ENCODE measurements around the gene LAMA1.

LAMA1 gene

GRCh38 chr18:7105943-7106342 is 11.7 kb downstream of the LAMA1 start:
- no peak overlapping the region for H3K4me3 ChIP-seq (ENCODE audit: low read depth, low read length)
- no peak for TF ChIP-seq CTCF (IDR thresholded peaks at IDR 0.05; ENCODE audit: control insufficient read depth, extremely low read depth, insufficient read depth)
- no peak for DNase-seq (ENCODE audit: low read depth)

DNA sequence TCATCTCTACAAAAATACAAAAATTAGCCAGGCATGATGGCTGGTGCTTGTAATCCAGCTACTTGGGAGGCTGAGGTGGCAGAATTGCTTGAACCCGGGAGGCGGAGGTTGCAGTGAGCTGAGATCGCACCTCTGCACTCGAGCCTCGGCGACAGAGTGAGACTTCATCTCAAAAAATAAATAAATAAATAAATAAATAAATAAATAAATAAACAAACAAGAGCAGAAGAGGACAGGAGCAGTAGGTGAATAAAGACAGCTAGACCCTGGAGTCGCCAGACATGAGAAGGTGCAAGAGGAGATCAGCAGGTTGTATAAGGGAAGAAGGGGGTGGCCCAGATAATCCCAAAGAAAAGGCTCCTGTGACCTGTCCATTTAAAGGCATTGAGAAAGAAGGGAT is 12.3 kb downstream of the LAMA1 start:
- no peak for TF ChIP-seq CTCF (IDR thresholded peaks at IDR 0.05; ENCODE audit: control insufficient read depth, extremely low read depth, insufficient read depth)

GRCh38 chr18:7104649-7105048 is 12.9 kb downstream of the LAMA1 start:
- TF ChIP-seq CTCF (IDR thresholded peaks at IDR 0.05; ENCODE audit: control insufficient read depth, extremely low read depth, insufficient read depth) = no peak
- peak; percentile 93 for DNase-seq (ENCODE audit: low read depth)

More for the DNA sequence above, 12.3 kb downstream of the LAMA1 start:
- H3K4me3 ChIP-seq (ENCODE audit: low read depth, low read length) = no peak overlapping the region
- no peak for DNase-seq (ENCODE audit: low read depth)

GRCh38 chr18:7102131-7102530 is 15.5 kb downstream of the LAMA1 start:
- TF ChIP-seq CTCF (IDR thresholded peaks at IDR 0.05; ENCODE audit: control insufficient read depth, extremely low read depth, insufficient read depth) = no peak
- no peak overlapping the region for H3K4me3 ChIP-seq (ENCODE audit: low read depth, low read length)
- no peak for DNase-seq (ENCODE audit: low read depth)

More at GRCh38 chr18:7104649-7105048, 12.9 kb downstream of the LAMA1 start:
- H3K4me3 ChIP-seq (ENCODE audit: low read depth, low read length) = no peak overlapping the region

GRCh38 chr18:7096838-7097237 is 20.8 kb downstream of the LAMA1 start:
- TF ChIP-seq CTCF (IDR thresholded peaks at IDR 0.05; ENCODE audit: control insufficient read depth, extremely low read depth, insufficient read depth) = no peak
- no peak for DNase-seq (ENCODE audit: low read depth)
- no peak overlapping the region for H3K4me3 ChIP-seq (ENCODE audit: low read depth, low read length)

DNA sequence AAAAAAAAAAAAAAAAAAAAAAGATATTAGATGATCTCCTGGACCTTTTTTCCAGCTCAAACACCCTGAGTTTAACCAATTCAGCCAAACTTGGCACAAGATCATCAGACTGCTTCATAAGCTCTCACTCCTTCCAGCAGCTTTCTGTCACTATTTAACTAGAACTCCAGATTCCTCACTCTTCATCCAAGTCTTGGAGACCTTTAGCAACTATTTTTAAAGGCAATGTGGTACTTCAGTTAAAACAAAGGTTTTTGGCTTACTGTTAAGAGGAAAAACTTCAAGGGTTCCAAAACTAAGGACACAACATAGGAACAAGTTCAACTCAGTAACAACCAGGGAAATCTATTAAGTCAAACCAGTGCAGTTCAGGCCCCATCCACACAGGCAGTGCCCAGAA is 23.2 kb downstream of the LAMA1 start:
- TF ChIP-seq CTCF (IDR thresholded peaks at IDR 0.05; ENCODE audit: control insufficient read depth, extremely low read depth, insufficient read depth) = no peak
- no peak overlapping the region for H3K4me3 ChIP-seq (ENCODE audit: low read depth, low read length)
- DNase-seq (ENCODE audit: low read depth) = no peak

DNA sequence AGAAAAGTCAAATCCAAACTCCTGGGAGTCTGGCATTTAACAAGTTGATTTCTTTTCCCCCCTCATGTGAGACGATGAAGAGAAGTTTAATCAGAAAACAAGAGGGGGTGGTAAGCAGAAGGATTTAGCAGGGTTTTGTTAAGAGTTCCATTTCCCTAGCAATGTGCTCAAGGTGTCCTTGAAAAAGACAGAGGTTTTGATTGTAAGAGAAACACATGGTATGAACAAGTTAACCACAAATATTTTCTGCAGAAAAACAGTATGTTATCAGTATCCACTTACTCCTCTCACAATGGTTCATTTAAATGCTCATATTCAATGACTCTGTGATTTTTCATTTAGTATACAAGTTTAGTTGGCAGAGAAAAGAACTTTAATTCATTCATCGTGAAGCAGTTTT is 26.8 kb downstream of the LAMA1 start:
- no peak for TF ChIP-seq CTCF (IDR thresholded peaks at IDR 0.05; ENCODE audit: control insufficient read depth, extremely low read depth, insufficient read depth)
- H3K4me3 ChIP-seq (ENCODE audit: low read depth, low read length) = no peak overlapping the region
- no peak for DNase-seq (ENCODE audit: low read depth)
